Adrenal gland (tissue), 12 donors: ENCODE data around the gene DNAH12. TPM values are rescaled to one million over a fixed set of nuclear protein-coding genes. Genes with fewer than 3 reads are reported as not detected.

ENCODE experiments used
- DNase-seq, 7 donors: peaks; one replicate each; pipeline ENCODE4 v3.0.0-alpha.2; 2019 to 2020
- H3K27ac ChIP-seq, 5 donors: fragments of 200-600 bp; sonication (generic) in 4 of 5; 1 replicate in 3 of 5; 2 replicates in 2 of 5; pipeline versions ENCODE4 v1.5.1 to v1.8.0; 2016 to 2020; ENCODE audit warnings: mild to moderate bottlenecking in 1 of 5
- H3K27me3 ChIP-seq: fragments of 200-600 bp; 2 replicates; pipeline ENCODE4 v1.8.0; 2021
- H3K36me3 ChIP-seq, 2 donors: fragments of 200-600 bp; replicated peaks in 1 of 2; 1 replicate in 1 of 2; 2 replicates in 1 of 2; pipeline versions ENCODE4 v1.5.1 to v1.8.0; 2018 to 2022
- H3K4me1 ChIP-seq, 2 donors: fragments of 200-600 bp; replicated peaks in 1 of 2; 1 replicate in 1 of 2; 2 replicates in 1 of 2; pipeline versions ENCODE4 v1.5.1 to v1.8.0; 2018 to 2021
- H3K4me3 ChIP-seq, 4 donors: fragments of 200-600 bp; sonication (generic) in 3 of 4; one replicate each; pipeline ENCODE4 v1.5.1; 2016 to 2018
- H3K9me3 ChIP-seq, 3 donors: fragments of 200-600 bp; sonication (generic) in 1 of 3; replicated peaks in 1 of 3; 1 replicate in 2 of 3; 2 replicates in 1 of 3; pipeline versions ENCODE4 v1.5.1 to v1.8.0; 2016 to 2021
- POLR2A ChIP-seq, 2 donors: fragments of 450-650 bp; IDR thresholded peaks; one replicate each; pipeline ENCODE4 v1.6.1; 2017; ENCODE audit warnings: antibody characterized with exemption in 2 of 2, mild to moderate bottlenecking in 2 of 2, moderate library complexity in 1 of 2
- WGBS, 4 donors: extraction: QIAGEN DNeasy Blood & Tissue Kit in 2 of 4; methylation state at CpG; one replicate each; pipeline versions ENCODE4 v1.1.5 to v1.1.7; 2013 to 2017; 5-methylcytosine and 5-hydroxymethylcytosine counted together
- intact Hi-C, 2 donors: fragments of 100-400 bp; cut with DNase I; formaldehyde crosslinking; loops; one replicate each; pipeline versions ENCODE4 v1.14.1 to v1.15.0; 2022 to 2023
- polyA plus RNA-seq, 3 donors: library from polyadenylated mRNA; stranded (reverse); fragments of 200-250 nt in 2 of 3; fragments of 350-450 nt in 1 of 3; fragmentation: Illumina TruSeq in 1 of 3; extraction: RNeasy Lipid Tissue Mini Kit (QIAGEN cat#74804) in 1 of 3; gene quantifications; one replicate each; pipeline ENCODE4 v1.2.3, GENCODE V29; 2013 to 2014
- total RNA-seq, 9 donors: library from RNA; depleted of rRNA in 4 of 9; stranded (reverse); fragments of >200 nt in 4 of 9; fragments of 120-200 nt in 1 of 9; fragmentation: NEBNext Ultra II Directional in 1 of 9; extraction: Animal tissue kit (Norgen Biotek cat#: 25700) in 1 of 9; gene quantifications; one replicate each; pipeline versions ENCODE4 v1.1.0 to v1.2.4, GENCODE V29; 2013 to 2023
- TF ChIP-seq, protein P1 (sequence below), 6 experiments: fragments of 450-650 bp in 4 of 6; fragments of 200-600 bp in 2 of 6; sonication (generic) in 1 of 6; IDR thresholded peaks; 1 replicate in 5 of 6; 2 replicates in 1 of 6; pipeline versions ENCODE4 v1.5.1 to v1.8.0; 2016 to 2021; ENCODE audit warnings: antibody characterized with exemption in 6 of 6, mild to moderate bottlenecking in 2 of 6, moderate library complexity in 1 of 6
- donor health status: healthy with polysubstance abuse.
- donor health status: Bipolar disorder and iron deficiency.
- donor health status: DM: yes; HTN: yes; CAD: no.
- donor health status: DM: no; HTN: no; CAD: no.
- donor health status: DM: no; HTN: no; CAD: no.
- donor health status: DM: yes; HTN: yes; CAD: no.

Gene DNAH12
- total and polyA plus RNA-seq, 12 donors, result 0.16 to 1.8 (median 0.58) TPM

DNA sequence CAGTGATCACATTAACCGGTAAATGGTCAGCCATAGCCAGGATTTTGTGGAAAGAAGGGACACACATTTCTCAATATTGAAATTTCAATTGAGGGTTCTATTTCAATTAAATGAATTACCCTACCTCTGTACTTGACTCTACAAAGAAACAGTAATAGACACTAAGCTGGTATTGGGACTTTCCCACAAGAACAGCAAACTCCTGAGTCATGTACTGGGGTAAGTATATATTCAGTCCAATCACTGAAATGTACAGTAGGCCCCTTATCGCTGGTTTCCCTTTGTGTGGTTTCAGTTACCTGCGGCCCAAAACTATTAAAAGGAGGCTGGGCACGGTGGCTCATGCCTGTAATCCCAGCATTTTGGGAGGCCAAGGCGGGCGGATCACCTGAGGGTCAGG, 269.3 kb downstream of the DNAH12 start:
- Histone ChIP-seq H3K36me3 (peaks cover 0 to 15% of the 10 kb centered on the region in 2 donors), H3K27me3 (no peaks in the 10 kb centered on the region), H3K4me3 (no peak overlapping the region), H3K9me3 (no peaks in the 10 kb centered on the region), H3K4me1 (no peaks in the 10 kb centered on the region), H3K27ac (no peak overlapping the region)
- no peak for TF ChIP-seq POLR2A (IDR thresholded peaks at IDR 0.05)
- TF ChIP-seq, protein P1, sequence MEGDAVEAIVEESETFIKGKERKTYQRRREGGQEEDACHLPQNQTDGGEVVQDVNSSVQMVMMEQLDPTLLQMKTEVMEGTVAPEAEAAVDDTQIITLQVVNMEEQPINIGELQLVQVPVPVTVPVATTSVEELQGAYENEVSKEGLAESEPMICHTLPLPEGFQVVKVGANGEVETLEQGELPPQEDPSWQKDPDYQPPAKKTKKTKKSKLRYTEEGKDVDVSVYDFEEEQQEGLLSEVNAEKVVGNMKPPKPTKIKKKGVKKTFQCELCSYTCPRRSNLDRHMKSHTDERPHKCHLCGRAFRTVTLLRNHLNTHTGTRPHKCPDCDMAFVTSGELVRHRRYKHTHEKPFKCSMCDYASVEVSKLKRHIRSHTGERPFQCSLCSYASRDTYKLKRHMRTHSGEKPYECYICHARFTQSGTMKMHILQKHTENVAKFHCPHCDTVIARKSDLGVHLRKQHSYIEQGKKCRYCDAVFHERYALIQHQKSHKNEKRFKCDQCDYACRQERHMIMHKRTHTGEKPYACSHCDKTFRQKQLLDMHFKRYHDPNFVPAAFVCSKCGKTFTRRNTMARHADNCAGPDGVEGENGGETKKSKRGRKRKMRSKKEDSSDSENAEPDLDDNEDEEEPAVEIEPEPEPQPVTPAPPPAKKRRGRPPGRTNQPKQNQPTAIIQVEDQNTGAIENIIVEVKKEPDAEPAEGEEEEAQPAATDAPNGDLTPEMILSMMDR (IDR thresholded peaks at IDR 0.05), result no peak
- no peak for DNase-seq
- intact Hi-C loops, result no loop called here
- WGBS, 4 donors, result 96 to 100% (median 98%) methylated on average over 6 of the region's 6 CpGs

- 94 to 100% (median 96%) methylated on average over 1 of the region's 1 CpG for WGBS, 4 donors
- peaks cover 0 to 47% of the 10 kb centered on the region in 2 donors for H3K36me3 ChIP-seq
- H3K9me3 ChIP-seq, result no peaks in the 10 kb centered on the region
- H3K27ac ChIP-seq, result no peak overlapping the region
- intact Hi-C loops, result no loop called here
- no peak for TF ChIP-seq POLR2A (IDR thresholded peaks at IDR 0.05)
- TF ChIP-seq, protein P1 (IDR thresholded peaks at IDR 0.05), result no peak
- no peak for DNase-seq
- no peaks in the 10 kb centered on the region for H3K27me3 ChIP-seq
- H3K4me1 ChIP-seq, result no peaks in the 10 kb centered on the region
- H3K4me3 ChIP-seq, result no peak overlapping the region
Measured at GRCh38 chr3:57268416-57268815, 275.7 kb downstream of the DNAH12 start.

DNA sequence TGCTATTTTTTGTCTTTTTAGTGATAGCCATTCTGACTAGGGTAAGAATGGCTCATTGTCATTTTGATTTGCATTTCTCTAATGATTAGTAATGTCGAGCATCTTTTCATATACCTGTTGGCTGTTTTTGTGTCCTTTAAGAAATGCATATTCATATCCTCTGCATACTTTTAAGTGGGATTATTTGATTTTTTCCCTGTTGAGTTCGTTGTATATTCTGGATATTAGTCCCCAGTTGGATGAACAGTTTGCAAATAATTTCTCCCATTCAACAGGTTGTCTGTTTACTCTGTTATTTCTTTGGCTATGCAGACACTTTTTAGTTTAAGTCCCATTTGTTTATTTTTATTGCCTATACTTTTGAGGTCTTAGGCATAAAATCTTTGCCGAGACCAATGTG, 282.2 kb downstream of the DNAH12 start:
- Histone ChIP-seq H3K4me1 (no peaks in the 10 kb centered on the region), H3K4me3 (no peak overlapping the region), H3K27ac (no peak overlapping the region), H3K9me3 (no peaks in the 10 kb centered on the region), H3K27me3 (no peaks in the 10 kb centered on the region), H3K36me3 (peaks cover 0 to 60% of the 10 kb centered on the region in 2 donors)
- TF ChIP-seq, protein P1 (IDR thresholded peaks at IDR 0.05), result no peak
- no peak for TF ChIP-seq POLR2A (IDR thresholded peaks at IDR 0.05)
- 90 to 96% (median 96%) methylated on average over 3 of the region's 3 CpGs for WGBS, 4 donors
- DNase-seq, result no peak
- intact Hi-C loops, result no loop called here

- WGBS, 4 donors, result 92 to 95% (median 94%) methylated on average over 4 of the region's 4 CpGs
- intact Hi-C loops, result no loop called here
- H3K27me3 ChIP-seq, result no peaks in the 10 kb centered on the region
- no peak for DNase-seq
- H3K27ac ChIP-seq, result no peak overlapping the region
- TF ChIP-seq, protein P1 (IDR thresholded peaks at IDR 0.05), result no peak
- no peak for TF ChIP-seq POLR2A (IDR thresholded peaks at IDR 0.05)
- H3K4me3 ChIP-seq, result no peak overlapping the region
- H3K4me1 ChIP-seq, result no peaks in the 10 kb centered on the region
- H3K9me3 ChIP-seq, result no peaks in the 10 kb centered on the region
- peaks cover 0 to 64% of the 10 kb centered on the region in 2 donors for H3K36me3 ChIP-seq
Measured at GRCh38 chr3:57261119-57261518, 283.0 kb downstream of the DNAH12 start.
